ENCODE results near the gene CDHR2.
"Not testable (repeated sequence)": the region's sequence is repeated elsewhere in the genome, so short reads cannot be mapped to it uniquely, and the experiment has no call there.

Gene CDHR2

DNA sequence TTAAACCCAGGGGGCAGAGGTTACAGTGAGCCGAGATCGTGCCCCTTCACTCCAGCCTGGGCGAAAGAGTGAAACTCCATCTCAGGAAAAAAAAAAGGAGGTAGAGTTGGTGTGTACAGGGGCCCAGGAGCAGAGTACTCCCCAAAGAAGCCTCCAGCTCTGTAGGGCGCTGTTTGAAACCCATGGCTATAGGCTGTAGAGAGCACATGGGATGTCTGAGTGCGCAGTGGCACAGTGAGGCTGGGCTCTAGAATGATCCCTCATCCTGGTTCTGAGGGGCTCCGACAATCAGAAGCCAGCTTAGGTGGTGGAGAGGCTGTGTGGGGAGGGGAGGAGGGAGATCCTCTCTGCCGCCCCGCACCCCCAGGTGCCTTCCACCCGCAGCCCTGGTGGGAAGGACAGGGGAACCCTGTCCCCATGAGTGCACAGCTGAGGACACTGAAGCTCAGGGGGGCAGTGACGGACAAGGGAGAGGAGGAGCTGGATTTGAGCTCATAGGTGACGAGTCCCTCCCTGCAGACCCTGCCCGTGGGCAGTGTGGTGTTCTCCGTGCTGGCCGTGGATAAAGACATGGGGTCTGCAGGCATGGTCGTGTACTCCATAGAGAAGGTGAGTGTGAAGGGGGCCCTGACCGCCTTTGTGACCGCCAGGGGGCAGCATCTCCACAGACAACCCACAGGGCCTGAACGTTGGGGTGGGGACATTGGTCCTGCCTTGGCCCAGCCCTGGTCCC is 24.6 kb downstream of the CDHR2 start:
- peak; percentile 94 for DNase-seq

DNA sequence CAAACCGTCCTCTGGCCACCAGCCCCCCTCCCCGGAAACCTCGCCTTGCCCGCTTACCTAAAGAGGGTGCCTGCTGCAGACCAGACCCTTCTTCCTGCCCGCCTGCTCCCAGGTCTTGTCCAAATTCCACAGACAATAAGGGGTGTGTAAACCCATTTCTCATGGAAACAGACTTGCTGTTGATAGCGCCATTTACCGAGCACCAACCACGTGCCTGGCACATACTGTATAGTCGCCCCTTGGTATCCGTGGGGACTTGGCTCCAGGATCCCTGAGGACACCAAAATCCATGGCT is 25.1 kb downstream of the CDHR2 start:
- no peak for DNase-seq

DNA sequence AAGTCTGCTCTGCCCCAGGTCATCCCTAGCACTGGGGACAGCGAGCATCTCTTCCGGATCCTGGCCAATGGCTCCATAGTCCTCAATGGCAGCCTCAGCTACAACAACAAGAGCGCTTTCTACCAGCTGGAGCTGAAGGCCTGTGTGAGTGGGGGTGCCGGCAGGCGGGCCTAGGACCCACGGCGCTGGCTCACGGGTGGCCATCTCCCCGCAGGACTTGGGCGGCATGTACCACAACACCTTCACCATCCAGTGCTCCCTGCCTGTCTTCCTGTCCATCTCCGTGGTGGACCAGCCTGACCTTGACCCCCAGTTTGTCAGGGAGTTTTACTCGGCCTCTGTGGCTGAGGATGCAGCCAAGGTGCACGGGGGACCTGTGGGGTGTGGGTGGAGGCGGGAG is 25.9 kb downstream of the CDHR2 start:
- DNase-seq, result no peak

DNA sequence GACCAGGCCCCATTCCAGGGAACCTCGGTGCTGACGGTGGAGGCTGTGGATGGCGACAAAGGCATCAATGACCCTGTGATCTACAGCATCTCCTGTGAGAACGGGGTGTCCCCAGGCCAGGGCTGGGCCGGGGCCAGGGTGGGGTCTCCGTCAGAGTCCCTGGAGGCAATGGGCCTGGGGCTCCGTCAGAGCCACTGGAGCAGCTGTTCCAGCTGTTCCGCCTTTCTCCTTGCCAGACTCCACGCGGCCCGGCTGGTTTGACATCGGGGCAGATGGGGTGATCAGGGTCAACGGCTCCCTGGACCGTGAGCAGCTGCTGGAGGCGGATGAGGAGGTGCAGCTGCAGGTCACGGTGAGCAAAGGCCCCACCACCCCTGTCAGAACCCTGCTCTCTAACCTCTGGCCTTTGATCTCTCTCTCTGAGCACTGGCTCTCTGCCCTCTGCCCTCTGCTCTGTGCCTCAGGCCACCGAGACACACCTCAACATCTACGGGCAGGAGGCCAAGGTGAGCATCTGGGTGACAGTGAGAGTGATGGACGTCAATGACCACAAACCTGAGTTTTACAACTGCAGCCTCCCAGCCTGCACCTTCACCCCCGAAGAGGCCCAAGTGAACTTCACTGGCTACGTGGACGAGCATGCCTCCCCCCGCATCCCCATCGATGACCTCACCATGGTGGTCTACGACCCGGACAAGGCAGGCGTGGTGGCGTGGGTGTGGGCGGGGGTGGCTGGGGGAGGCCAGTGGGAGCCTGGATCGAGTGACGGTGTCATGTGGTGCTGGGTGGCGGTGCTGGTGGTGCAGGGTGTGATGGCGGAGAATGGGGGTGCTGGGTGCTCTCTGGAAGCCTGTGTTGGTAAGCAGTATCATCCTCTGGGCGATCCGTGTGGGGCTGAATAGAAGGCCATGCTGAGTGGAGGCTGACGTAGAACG is 26.6 kb downstream of the CDHR2 start:
- no peak for DNase-seq

DNA sequence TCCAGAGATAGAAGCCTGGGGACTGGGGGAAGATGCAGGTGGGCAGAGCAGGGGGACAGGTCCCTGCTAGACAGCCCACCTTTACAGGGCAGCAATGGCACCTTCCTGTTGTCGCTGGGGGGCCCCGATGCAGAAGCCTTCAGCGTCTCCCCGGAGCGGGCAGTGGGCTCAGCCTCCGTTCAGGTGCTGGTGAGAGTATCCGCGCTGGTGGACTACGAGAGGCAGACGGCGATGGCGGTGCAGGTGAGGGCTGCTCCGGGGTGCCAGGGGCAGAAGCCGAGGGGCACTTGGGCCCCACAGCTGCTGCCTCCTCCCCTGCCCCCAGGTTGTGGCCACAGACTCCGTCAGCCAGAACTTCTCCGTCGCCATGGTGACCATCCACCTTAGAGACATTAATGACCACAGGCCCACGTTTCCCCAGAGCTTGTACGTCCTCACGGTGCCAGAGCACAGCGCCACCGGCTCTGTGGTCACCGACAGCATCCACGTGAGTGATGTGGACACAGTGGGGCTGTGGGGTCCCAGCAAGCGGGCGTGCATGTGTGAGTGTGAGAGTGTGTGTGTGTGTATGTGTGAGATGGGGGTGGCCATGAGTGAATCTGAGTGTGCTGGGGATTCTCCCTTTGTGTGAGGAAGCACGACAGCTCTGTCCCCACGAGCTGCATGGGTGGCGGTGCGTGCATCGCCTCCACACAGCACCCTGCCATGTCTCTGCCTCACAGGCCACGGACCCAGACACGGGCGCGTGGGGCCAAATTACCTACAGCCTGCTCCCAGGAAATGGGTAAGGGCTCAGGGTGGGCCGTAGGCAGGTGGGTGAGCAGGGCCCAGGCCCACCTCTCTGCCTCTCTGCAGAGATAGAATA is 28.4 kb downstream of the CDHR2 start:
- no peak for DNase-seq

DNA sequence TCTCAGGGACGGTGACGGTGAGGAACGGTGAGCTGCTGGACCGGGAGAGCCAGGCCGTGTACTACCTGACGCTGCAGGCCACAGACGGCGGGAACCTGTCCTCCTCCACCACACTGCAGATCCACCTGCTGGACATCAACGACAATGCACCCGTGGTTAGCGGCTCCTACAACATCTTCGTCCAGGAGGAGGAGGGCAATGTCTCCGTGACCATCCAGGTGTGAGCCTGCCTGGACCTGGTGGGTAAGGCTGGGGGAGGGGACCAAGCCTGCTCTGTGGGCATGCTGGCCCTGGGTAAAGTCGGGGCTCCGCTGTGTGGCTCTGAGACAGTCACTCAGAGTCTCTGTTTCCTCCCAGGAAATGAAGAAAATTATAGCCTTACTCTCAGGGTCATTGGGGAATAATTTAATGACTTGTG is 29.3 kb downstream of the CDHR2 start:
- DNase-seq, result peak; percentile 80

DNA sequence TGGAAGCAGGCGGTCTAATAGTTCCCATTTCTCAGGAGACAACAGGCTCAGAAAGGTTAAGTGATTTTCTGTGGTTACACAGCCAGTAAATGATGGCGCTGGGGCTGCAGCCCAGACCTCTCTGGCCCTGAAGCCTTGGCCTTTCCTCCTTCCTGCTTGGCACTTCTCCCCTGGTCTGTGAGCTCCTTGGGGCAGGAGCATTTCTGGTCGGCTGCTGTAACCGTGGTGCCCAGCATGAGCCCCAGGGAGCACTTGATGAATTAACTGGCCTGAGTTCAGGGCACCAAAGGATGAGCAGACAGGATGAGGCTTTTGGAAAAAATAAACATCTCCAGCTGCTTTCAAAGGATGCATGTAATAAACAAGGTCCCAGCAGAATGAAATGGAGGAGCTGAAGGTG is 30.2 kb downstream of the CDHR2 start:
- DNase-seq, result no peak

DNA sequence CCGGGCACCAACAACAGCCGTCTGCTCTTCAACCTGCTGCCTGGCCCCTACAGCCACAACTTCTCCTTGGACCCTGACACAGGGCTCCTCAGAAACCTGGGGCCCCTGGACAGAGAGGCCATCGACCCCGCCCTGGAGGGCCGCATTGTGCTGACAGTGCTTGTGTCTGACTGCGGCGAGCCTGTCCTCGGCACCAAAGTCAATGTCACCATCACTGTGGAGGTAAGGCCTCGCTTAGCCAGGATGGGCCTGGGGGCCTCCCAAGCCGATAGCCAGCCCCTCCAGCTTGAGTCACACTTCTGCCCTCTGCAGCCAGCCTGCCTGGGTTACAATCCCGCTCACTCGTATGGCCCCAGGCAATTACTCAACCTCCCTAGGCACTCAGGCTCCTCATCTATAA is 32.2 kb downstream of the CDHR2 start:
- no peak for DNase-seq

DNA sequence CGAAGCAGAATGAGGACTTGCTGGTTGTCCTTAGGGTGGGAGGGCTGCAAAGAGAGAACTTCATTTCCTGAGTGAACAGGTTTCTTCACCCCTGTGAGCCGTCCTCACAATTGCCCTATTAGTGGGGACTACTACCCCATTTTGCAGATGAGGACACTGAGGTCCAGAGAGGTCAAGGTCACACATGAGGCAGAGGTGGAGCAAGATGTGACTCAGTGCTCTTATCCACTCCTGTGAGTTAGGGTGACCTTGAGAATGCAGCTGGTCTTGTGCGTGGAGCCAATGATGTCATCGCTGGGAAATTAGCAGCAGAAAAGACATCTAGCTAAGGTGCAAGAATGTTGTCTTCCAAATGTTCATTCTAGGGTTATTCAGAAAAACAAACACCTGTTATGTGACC is 33.9 kb downstream of the CDHR2 start:
- DNase-seq, result no peak

DNA sequence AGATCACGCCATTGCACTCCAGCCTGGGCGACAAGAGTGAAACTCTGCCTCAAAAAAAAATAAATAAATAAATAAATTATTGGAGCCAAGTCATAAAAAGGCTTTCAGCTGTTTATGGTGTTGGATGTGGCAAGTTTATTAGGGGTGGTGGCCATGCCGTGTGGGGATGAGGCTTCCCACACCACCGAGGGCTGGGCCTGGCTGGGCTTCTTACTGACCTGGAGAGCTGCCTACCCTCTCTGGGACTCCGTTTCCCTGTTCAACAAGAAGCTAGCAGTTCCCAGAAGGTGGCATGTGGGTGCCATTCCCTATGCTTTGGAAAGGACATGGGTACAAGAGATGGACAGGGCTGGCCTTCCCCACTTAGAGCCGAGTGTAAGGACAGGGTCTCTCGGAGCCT is 38.3 kb downstream of the CDHR2 start:
- DNase-seq, result no peak

DNA sequence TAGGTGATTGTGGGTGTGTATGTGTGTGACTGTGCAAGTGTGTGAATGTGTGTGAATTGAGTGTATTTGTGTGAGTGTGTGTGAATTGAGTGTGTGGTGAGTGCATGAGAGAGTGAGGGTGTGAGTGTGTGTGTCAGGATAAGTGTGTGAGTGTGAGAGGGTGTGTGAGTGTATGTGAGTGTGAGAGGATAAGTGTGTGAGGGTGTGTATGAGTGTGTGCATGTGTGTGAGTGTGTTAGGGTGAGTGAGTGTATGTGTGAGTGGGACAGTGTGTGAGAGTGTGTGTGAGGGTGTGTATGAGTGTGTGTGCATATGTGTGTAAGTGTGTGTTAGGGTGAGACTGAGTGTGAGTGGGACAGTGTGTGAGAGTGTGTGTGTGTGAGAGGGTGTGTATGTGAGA is 39.2 kb downstream of the CDHR2 start:
- no peak for DNase-seq

DNA sequence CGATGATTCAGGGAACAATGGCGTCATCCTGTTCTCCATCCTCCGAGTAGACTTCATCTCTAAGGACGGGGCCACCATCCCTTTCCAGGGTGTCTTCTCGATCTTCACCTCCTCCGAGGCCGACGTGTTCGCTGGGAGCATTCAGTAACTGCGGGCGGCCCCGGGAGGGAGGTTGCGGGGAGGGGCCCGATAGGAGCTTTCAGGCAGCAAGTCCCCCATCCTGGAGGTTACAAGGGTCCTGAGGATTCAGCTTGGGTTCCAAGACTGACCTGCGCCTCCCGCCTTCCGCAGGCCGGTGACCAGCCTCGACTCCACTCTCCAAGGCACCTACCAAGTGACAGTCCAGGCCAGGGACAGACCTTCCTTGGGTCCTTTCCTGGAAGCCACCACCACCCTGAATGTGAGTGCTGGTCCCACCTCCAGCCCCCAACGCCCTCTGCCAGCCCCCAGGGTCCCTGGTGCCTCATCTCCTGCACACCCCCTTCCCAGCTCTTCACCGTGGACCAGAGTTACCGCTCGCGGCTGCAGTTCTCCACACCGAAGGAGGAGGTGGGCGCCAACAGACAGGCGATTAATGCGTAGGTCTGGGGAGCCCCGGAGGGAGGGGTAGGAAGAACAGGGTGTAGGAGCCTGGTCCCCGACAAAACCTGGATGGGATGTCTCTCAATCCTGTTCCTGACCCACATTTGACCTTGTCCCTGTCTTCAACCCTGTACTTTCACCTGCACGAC is 40.1 kb downstream of the CDHR2 start:
- DNase-seq, result no peak

DNA sequence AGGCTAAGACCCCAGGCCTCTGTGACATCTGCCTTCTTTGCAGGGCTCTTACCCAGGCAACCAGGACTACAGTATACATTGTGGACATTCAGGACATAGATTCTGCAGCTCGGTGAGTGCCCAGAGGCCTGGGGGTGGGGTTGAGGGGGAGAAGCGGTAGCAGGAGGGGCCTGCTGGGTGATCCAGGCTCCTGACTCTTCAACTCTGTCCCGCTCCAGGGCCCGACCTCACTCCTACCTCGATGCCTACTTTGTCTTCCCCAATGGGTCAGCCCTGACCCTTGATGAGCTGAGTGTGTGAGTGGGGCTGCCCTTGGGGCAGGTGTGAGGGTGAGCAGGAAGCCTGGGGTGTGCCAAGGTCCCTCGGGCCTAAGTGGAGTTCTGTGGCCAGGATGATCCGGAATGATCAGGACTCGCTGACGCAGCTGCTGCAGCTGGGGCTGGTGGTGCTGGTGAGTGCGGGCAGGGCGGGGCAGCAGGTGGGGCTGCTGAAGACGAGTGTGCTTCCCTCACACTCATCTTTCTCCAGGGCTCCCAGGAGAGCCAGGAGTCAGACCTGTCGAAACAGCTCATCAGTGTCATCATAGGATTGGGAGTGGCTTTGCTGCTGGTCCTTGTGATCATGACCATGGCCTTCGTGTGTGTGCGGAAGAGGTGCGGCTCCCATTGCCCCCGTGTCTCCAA is 41.0 kb downstream of the CDHR2 start:
- DNase-seq, result no peak

DNA sequence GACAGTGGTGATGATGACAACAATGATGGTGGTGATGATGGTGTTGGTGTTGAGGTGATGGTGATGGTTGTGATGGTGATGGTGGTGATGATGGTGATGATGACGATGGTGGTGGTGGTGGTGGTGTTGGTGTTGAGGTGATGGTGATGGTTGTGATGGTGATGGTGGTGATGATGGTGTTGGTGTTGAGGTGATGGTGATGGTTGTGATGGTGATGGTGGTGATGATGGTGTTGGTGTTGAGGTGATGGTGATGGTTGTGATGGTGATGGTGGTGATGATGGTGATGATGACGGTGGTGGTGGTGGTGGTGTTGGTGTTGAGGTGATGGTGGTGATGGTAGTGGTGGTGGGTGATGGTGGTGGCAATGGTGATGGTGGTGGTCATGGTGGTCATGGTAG is 42.5 kb downstream of the CDHR2 start:
- not testable (repeated sequence) for DNase-seq

DNA sequence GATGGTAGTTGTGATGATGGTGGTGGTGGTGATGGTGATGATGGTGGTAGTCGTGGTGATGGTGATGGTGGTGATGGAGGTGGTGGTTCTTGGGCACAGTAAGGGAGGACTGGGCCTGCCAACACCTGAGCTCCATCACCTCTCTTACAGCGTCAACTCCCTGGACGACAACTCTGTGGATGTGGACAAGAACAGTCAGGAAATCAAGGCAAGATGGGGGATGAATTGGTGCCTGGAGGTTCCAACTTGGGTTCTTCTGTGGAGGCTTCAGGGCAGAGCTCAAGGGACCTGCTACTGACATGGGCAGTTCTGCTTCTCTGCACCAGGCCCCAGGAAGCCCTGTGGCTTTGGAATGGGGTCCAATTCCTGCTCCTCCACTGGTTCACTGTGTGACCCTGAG is 43.4 kb downstream of the CDHR2 start:
- DNase-seq, result no peak

DNA sequence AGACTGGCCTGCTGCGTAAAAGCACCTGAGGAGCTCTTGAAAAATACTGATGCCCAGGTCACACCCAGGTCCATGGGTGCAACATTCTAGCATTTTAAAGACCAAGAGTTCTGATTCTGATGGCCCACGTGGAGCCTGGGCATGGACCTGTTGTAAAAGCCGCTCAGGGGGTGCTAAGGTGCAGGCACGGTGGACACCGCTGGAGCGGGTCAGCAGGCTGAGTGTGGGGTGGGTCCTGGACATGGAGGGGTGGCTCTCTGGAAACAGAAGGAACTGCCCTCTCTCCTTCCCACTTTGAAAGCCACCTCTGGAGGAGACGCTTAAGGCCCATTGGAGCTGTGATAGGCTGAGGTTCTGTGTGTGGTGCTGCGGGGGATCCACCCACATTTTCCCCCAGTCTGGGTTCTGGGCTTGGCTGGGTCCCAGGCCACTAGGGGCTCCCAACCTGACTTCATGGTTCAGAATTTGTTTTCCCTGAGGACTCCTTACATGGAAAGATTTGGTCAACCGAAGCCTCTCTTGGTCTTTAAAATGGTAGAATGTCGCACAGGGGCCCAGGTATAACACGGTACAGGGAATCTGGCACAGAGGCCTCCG is 44.2 kb downstream of the CDHR2 start:
- DNase-seq, result no peak

DNA sequence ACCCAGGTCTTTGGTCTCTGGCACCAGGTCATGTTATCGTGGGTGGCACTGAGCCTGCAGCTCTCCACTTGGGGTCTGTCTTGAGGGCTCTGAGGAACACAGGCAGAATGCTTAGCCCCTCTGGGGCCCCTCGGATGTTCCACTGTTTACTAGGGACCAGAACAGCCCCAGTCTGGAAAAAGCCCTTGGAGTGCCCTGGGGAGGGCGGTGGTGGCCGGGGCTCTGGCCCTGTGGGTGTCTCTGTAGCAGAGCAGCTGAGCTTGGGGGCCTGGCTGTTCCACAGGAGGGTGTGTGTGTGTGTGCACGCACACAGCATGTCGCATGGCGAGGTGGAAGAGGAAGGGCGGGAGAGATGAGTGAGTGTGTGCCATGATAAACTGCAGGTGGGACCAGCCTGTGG is 45.4 kb downstream of the CDHR2 start:
- no peak for DNase-seq

DNA sequence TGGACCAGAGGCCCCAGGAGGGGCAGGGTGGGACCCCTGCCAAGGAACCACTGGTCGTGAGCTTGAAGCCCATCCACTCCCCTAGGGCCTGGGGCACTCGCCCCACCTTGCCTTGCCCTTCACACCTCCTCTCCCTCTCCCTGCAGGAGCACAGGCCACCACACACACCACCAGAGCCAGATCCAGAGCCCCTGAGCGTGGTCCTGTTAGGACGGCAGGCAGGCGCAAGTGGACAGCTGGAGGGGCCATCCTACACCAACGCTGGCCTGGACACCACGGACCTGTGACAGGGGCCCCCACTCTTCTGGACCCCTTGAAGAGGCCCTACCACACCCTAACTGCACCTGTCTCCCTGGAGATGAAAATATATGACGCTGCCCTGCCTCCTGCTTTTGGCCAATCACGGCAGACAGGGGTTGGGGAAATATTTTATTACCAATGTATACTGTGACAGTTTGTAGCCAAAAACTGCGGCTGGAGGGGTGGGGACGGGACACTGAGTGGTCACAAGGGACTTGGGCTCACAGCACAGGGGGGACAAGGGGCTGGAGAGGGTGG is 46.3 kb downstream of the CDHR2 start:
- no peak for DNase-seq

DNA sequence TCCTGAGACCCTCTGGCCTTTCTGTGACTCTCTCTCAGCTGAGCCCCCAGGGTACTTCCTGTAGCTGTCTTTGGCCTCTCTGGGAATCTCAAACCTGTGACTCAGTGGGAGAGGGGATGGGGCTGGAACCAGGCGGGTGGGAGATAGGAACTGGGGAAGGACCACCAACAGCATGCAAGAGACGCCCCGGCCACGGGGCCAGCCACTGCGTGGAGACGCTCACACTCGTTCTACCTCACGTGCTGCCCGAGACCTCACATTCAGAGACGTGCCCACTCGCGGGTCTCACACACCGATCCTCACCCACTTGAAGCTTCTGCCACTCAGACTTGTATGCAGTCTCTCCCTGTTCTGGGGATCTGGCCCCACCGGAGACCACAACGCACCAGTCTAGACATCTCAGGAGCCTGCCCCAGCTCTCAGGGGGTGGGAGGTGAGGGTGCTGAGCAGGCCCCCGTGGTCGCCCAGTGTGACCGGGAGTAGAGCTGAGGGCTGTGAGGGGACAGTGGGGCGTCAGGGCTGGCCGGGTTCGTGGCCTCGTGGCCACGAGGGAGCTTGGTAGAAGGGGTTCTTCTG is 47.0 kb downstream of the CDHR2 start:
- no peak for DNase-seq

DNA sequence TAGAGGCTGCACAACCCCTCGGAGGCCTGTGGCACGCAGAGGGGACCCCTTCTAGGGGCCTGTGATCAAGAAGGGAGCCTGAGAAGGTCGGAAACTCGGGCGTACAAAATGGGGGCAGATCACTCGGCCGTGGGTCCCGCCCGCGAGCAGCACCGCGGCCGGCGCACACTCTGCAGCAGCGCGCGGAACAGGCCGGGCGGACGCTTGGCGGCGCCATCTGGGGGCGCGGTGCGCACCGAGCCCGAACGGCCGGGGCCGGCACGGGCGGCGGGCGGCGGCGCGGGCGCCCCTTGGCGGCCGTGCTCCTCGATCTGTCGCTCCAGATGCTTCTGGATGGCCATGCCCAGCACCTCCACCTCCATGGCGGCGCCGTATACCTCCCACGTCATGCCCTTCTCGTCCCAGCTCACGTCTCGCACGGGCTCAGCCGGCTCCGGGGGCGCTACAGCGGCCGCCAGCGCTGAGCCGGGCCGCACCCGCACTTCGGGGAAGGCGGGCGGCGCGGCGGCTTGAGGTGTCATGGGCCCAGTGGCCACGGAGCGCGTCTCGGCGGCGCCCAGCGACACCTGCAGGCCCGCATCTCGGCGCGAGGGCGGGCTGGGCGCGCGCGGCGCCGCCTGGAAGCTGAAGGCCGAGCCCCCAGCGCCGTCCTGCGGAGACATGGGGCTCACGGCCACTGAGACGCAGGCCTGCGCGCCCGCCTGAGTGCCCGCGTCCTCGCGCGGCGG is 47.7 kb downstream of the CDHR2 start:
- DNase-seq, result peak; percentile 88
